Keratinocyte (primary cell): ENCODE results near the gene POP4. TPM values are rescaled to one million over a fixed set of nuclear protein-coding genes. Genes with fewer than 3 reads are reported as not detected.

Experiments used
- DNase-seq: peaks from one replicate; pipeline ENCODE4 v3.0.0-alpha.2; 2011; ENCODE audit warnings: low read depth, missing footprints, low spot score
- FAIRE-seq: peaks from 2 replicates; lab custom pipeline; 2011; peaks lifted over from hg19 to GRCh38; lab: Jason Lieb, UNC
- H2AFZ ChIP-seq: 2 replicates; pipeline ENCODE4 v1.6.0; 2012; ENCODE audit warnings: low read length, control low read depth, inconsistent platforms; ENCODE audit not compliant: control insufficient read depth
- H3K27ac ChIP-seq: 2 replicates; pipeline ENCODE4 v1.5.1; 2011; ENCODE audit warnings: low read length; ENCODE audit not compliant: control insufficient read depth, insufficient read depth
- H3K27me3 ChIP-seq: 3 replicates; pipeline ENCODE4 v1.6.0; 2011; ENCODE audit warnings: low read length; ENCODE audit not compliant: control insufficient read depth, insufficient read depth; ENCODE audit errors: extremely low read depth
- H3K36me3 ChIP-seq, 2 experiments: 2 replicates in 1 of 2; 3 replicates in 1 of 2; pipeline ENCODE4 v1.5.1; 2011; ENCODE audit warnings: low read length in 2 of 2, mild to moderate bottlenecking in 1 of 2; ENCODE audit not compliant: control insufficient read depth in 2 of 2, insufficient read depth in 2 of 2; ENCODE audit errors: extremely low read depth in 1 of 2
- H3K4me1 ChIP-seq: 3 replicates; pipeline ENCODE4 v1.5.1; 2011; ENCODE audit warnings: low read length; ENCODE audit not compliant: control insufficient read depth, insufficient read depth; ENCODE audit errors: extremely low read depth
- H3K4me2 ChIP-seq: 3 replicates; pipeline ENCODE4 v1.6.0; 2011; ENCODE audit warnings: low read depth, low read length; ENCODE audit not compliant: control insufficient read depth, insufficient read depth; ENCODE audit errors: extremely low read depth
- H3K4me3 ChIP-seq, 3 experiments: fragments of 200-600 bp in 1 of 3; sonication (generic) in 1 of 3; 2 replicates in 2 of 3; 3 replicates in 1 of 3; pipeline ENCODE4 v1.5.1; 2011 to 2016; ENCODE audit warnings: low read length in 3 of 3, mild to moderate bottlenecking in 3 of 3, control low read depth in 2 of 3, inconsistent platforms in 1 of 3, low read depth in 1 of 3, mixed read lengths in 1 of 3, mixed run types in 1 of 3, moderate library complexity in 1 of 3; ENCODE audit not compliant: control insufficient read depth in 2 of 3, insufficient read depth in 2 of 3; ENCODE audit errors: extremely low read depth in 1 of 3
- H3K79me2 ChIP-seq: 2 replicates; pipeline ENCODE4 v1.6.0; 2012; ENCODE audit warnings: low read length; ENCODE audit not compliant: control insufficient read depth, insufficient read depth
- H3K9ac ChIP-seq: 3 replicates; pipeline ENCODE4 v1.6.0; 2011; ENCODE audit warnings: low read length; ENCODE audit not compliant: control insufficient read depth, insufficient read depth; ENCODE audit errors: extremely low read depth
- H3K9me1 ChIP-seq: 3 replicates; pipeline ENCODE4 v1.6.0; 2011; ENCODE audit warnings: low read length; ENCODE audit not compliant: control insufficient read depth, insufficient read depth; ENCODE audit errors: extremely low read depth
- H3K9me3 ChIP-seq: 2 replicates; pipeline ENCODE4 v1.5.1; 2012; ENCODE audit warnings: low read depth, low read length; ENCODE audit not compliant: control insufficient read depth
- H4K20me1 ChIP-seq: 3 replicates; pipeline ENCODE4 v1.6.0; 2011; ENCODE audit warnings: low read length; ENCODE audit not compliant: control insufficient read depth, insufficient read depth; ENCODE audit errors: extremely low read depth
- CTCF ChIP-seq, 3 experiments: IDR thresholded peaks in 1 of 3; conservative IDR thresholded peaks in 1 of 3; optimal IDR thresholded peaks in 1 of 3; 2 replicates in 2 of 3; 3 replicates in 1 of 3; pipeline versions ENCODE3 to v1.5.1; 2011; ENCODE audit warnings: low read length in 3 of 3, mild to moderate bottlenecking in 3 of 3, moderate library complexity in 2 of 3, control low read depth in 1 of 3, inconsistent platforms in 1 of 3; ENCODE audit not compliant: insufficient read depth in 2 of 3; ENCODE audit errors: extremely low read depth in 1 of 3
- EZH2 ChIP-seq: IDR thresholded peaks from one replicate; pipeline ENCODE4 v1.6.1; 2012; ENCODE audit warnings: inconsistent platforms, mild to moderate bottlenecking, low read length, moderate library complexity
- dilution Hi-C: fragments of 300-500 bp; cut with MboI; formaldehyde crosslinking; loops from one replicate; pipeline ENCODE4 v1.7.0; 2020; ENCODE audit warnings: low sequenced_read_pairs; ENCODE audit not compliant: extremely low pct_ligation_motif_present
- polyA plus RNA-seq, 5 experiments: library from polyadenylated mRNA; depleted of rRNA in 3 of 5; stranded (reverse) in 3 of 5; stranded (forward) in 1 of 5; unstranded in 1 of 5; fragments of >200 nt; gene quantifications; 1 replicate in 1 of 5; 2 replicates in 3 of 5; 3 replicates in 1 of 5; pipeline versions ENCODE4 v1.2.1 to v1.2.3, GENCODE V29; 2011 to 2012; ENCODE audit warnings: missing spikeins in 2 of 5, low read depth in 1 of 5, low replicate concordance in 1 of 5

Gene POP4
- polyA plus RNA-seq, 1 donor (not counting 4 experiments of a cell fraction or from before 2014, with no cell fraction given): 104 TPM

DNA sequence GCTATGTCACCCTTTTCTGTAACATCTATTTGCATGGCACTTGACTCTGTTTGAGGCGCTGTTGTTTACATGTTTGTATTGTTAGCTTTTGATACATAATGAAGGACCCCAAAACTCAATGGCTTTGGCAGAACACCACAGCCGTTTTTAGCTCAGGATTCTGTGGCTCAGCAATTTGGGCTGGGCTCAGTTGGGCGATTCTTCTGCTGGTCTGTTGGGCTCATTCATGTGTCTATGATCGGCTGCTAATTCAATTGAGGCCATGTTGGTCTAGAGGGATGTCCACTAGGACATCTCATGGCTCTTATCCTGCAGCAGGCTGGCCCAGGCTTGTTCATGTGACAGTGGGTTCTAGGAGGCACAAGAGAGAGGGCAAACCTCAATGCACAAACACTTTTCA, 46.3 kb upstream of the POP4 start:
- Histone ChIP-seq H3K9me3 (no peaks in the 10 kb centered on the region), H3K9me1 (no peaks in the 10 kb centered on the region), H4K20me1 (no peaks in the 10 kb centered on the region), H3K27me3 (no peaks in the 10 kb centered on the region), H3K79me2 (no peaks in the 10 kb centered on the region), H3K27ac (no peak overlapping the region), H3K4me3 (no peak overlapping the region), H3K36me3 (no peaks in the 10 kb centered on the region), H3K4me1 (no peaks in the 10 kb centered on the region), H3K4me2 (no peak overlapping the region), H2AFZ (no peak overlapping the region), H3K9ac (no peak overlapping the region)
- dilution Hi-C loops: no loop called here
- no peak for TF ChIP-seq EZH2
- TF ChIP-seq CTCF (optimal IDR thresholded peaks at IDR 0.05 in 1 of 3, IDR thresholded peaks at IDR 0.05 in 1 of 3, conservative IDR thresholded peaks at IDR 0.05 in 1 of 3; ENCODE audit: extremely low read depth in 1 of 3, insufficient read depth in 2 of 3, low read length in 3 of 3): no peak
- DNase-seq (no peak), FAIRE-seq (no peak)

GRCh38 chr19:29560313-29561075, 45.6 kb upstream of the POP4 start:
- Histone ChIP-seq H3K36me3 (no peaks in the 10 kb centered on the region), H3K9me1 (no peaks in the 10 kb centered on the region), H3K4me3 (no peak overlapping the region), H3K27ac (no peak overlapping the region), H2AFZ (no peak overlapping the region), H3K4me1 (no peaks in the 10 kb centered on the region), H3K9ac (no peak overlapping the region), H3K4me2 (no peak overlapping the region), H3K27me3 (no peaks in the 10 kb centered on the region), H3K79me2 (no peaks in the 10 kb centered on the region), H4K20me1 (no peaks in the 10 kb centered on the region), H3K9me3 (no peaks in the 10 kb centered on the region)
- FAIRE-seq (no peak), DNase-seq (no peak)
- dilution Hi-C loops: no loop called here
- TF ChIP-seq CTCF (optimal IDR thresholded peaks at IDR 0.05 in 1 of 3, IDR thresholded peaks at IDR 0.05 in 1 of 3, conservative IDR thresholded peaks at IDR 0.05 in 1 of 3; ENCODE audit: extremely low read depth in 1 of 3, insufficient read depth in 2 of 3, low read length in 3 of 3) (no peak), EZH2 (no peak)
